Breast epithelium (tissue), 4 donors: ENCODE measurements around the gene INSC. TPM values are rescaled to one million over a fixed set of nuclear protein-coding genes. Genes with fewer than 3 reads are reported as not detected.

ENCODE experiments used
- DNase-seq, 2 donors: peaks; one replicate each; pipeline ENCODE4 v3.0.0-alpha.2; 2019; ENCODE audit warnings: low spot score in 2 of 2
- H3K27ac ChIP-seq, 2 donors: fragments of 200-600 bp; sonication (generic) in 1 of 2; one replicate each; pipeline ENCODE4 v1.5.1; 2016 to 2019; ENCODE audit warnings: mild to moderate bottlenecking in 1 of 2
- H3K27me3 ChIP-seq, 2 donors: fragments of 200-600 bp; sonication (generic) in 1 of 2; one replicate each; pipeline versions ENCODE4 v1.5.1 to v1.6.0; 2017 to 2019; ENCODE audit warnings: control low read depth in 1 of 2, mild to moderate bottlenecking in 1 of 2
- H3K36me3 ChIP-seq: fragments of 200-600 bp; one replicate; pipeline ENCODE4 v1.5.1; 2019
- H3K4me1 ChIP-seq, 2 donors: fragments of 200-600 bp; sonication (generic); one replicate each; pipeline ENCODE4 v1.5.1; 2016 to 2019; ENCODE audit warnings: control low read depth in 1 of 2
- H3K4me3 ChIP-seq, 3 donors: fragments of 200-600 bp; sonication (generic); 1 replicate in 2 of 3; 2 replicates in 1 of 3; pipeline ENCODE4 v1.5.1; 2016 to 2019; ENCODE audit warnings: mild to moderate bottlenecking in 3 of 3, moderate library complexity in 2 of 3
- H3K9me3 ChIP-seq, 2 donors: fragments of 200-600 bp; sonication (generic) in 1 of 2; one replicate each; pipeline ENCODE4 v1.5.1; 2016 to 2019; ENCODE audit warnings: control low read depth in 1 of 2
- CTCF ChIP-seq, 3 donors: fragments of 450-650 bp; IDR thresholded peaks; one replicate each; pipeline ENCODE4 v1.5.1; 2016 to 2017; ENCODE audit warnings: antibody characterized with exemption in 3 of 3, mild to moderate bottlenecking in 3 of 3, moderate library complexity in 3 of 3
- POLR2A ChIP-seq: fragments of 450-650 bp; IDR thresholded peaks from one replicate; pipeline ENCODE4 v1.6.1; 2016; ENCODE audit warnings: antibody characterized with exemption, mild to moderate bottlenecking, moderate library complexity
- POLR2AphosphoS5 ChIP-seq, 3 donors: sonication (generic); formaldehyde crosslinking; IDR thresholded peaks; one replicate each; pipeline ENCODE4 v1.6.1; 2017; ENCODE audit warnings: antibody characterized with exemption in 3 of 3
- intact Hi-C: fragments of 100-400 bp; cut with DNase I; formaldehyde crosslinking; loops from one replicate; pipeline ENCODE4 v1.15.1; 2023; ENCODE audit warnings: low total_unique reads
- total RNA-seq, 3 donors: library from RNA; depleted of rRNA; stranded (reverse); fragments of >200 nt; gene quantifications; one replicate each; pipeline ENCODE4 v1.1.0, GENCODE V29; 2016

Gene INSC
- total RNA-seq, 3 donors from 2014 or later, result 0.33 to 0.88 TPM; not detected in 1

- Histone ChIP-seq H3K9me3 (no peaks in the 10 kb centered on the region), H3K27me3 (no peaks in the 10 kb centered on the region), H3K4me1 (no peaks in the 10 kb centered on the region), H3K36me3 (no peaks in the 10 kb centered on the region), H3K4me3 (no peak overlapping the region), H3K27ac (no peak overlapping the region)
- intact Hi-C loops, result no loop called here
- DNase-seq, result no peak
- no peak for TF ChIP-seq CTCF (IDR thresholded peaks at IDR 0.05)
- TF ChIP-seq POLR2A, result no peak
- no peak for TF ChIP-seq POLR2AphosphoS5 (IDR thresholded peaks at IDR 0.05)
Observed at GRCh38 chr11:15229069-15229468, 114.3 kb downstream of the INSC start.

GRCh38 chr11:15232496-15232895 is 117.8 kb downstream of the INSC start:
- H3K9me3 ChIP-seq, result no peaks in the 10 kb centered on the region
- no peak overlapping the region for H3K4me3 ChIP-seq
- intact Hi-C loops, result no loop called here
- H3K27ac ChIP-seq, result no peak overlapping the region
- H3K4me1 ChIP-seq, result no peaks in the 10 kb centered on the region
- no peaks in the 10 kb centered on the region for H3K27me3 ChIP-seq
- no peak for TF ChIP-seq CTCF (IDR thresholded peaks at IDR 0.05)
- H3K36me3 ChIP-seq, result no peaks in the 10 kb centered on the region
- DNase-seq, result no peak

GRCh38 chr11:15233371-15234165 is 118.8 kb downstream of the INSC start:
- no peak for TF ChIP-seq POLR2A
- no peak for TF ChIP-seq POLR2AphosphoS5 (IDR thresholded peaks at IDR 0.05)
- no peak for TF ChIP-seq CTCF (IDR thresholded peaks at IDR 0.05)
- Histone ChIP-seq H3K36me3 (no peaks in the 10 kb centered on the region), H3K27ac (no peak overlapping the region), H3K4me1 (no peaks in the 10 kb centered on the region), H3K27me3 (no peaks in the 10 kb centered on the region), H3K4me3 (no peak overlapping the region), H3K9me3 (no peaks in the 10 kb centered on the region)
- intact Hi-C loops, result no loop called here
- DNase-seq, result no peak

- no peak overlapping the region for H3K27ac ChIP-seq
- H3K27me3 ChIP-seq, result no peaks in the 10 kb centered on the region
- H3K9me3 ChIP-seq, result no peaks in the 10 kb centered on the region
- no peak for DNase-seq
- no peaks in the 10 kb centered on the region for H3K4me1 ChIP-seq
- H3K4me3 ChIP-seq, result no peak overlapping the region
- intact Hi-C loops, result no loop called here
- no peak for TF ChIP-seq POLR2AphosphoS5 (IDR thresholded peaks at IDR 0.05)
- no peak for TF ChIP-seq CTCF (IDR thresholded peaks at IDR 0.05)
- no peak for TF ChIP-seq POLR2A
- no peaks in the 10 kb centered on the region for H3K36me3 ChIP-seq
Observed at GRCh38 chr11:15234796-15235195, 120.1 kb downstream of the INSC start.

- Histone ChIP-seq H3K27me3 (no peaks in the 10 kb centered on the region), H3K4me1 (no peaks in the 10 kb centered on the region), H3K36me3 (no peaks in the 10 kb centered on the region), H3K4me3 (no peak overlapping the region), H3K27ac (no peak overlapping the region), H3K9me3 (no peaks in the 10 kb centered on the region)
- TF ChIP-seq CTCF (IDR thresholded peaks at IDR 0.05), result no peak
- intact Hi-C loops, result no loop called here
- DNase-seq, result no peak
Observed at GRCh38 chr11:15236559-15236958, 121.8 kb downstream of the INSC start.
